Osteocyte (in vitro differentiated cells): Measurements from ENCODE around the gene ANTKMT. TPM values are rescaled to one million over a fixed set of nuclear protein-coding genes. Genes with fewer than 3 reads are reported as not detected.
"Not testable (repeated sequence)": the region's sequence is repeated elsewhere in the genome, so short reads cannot be mapped to it uniquely, and the experiment has no call there.

Experiments used
- DNase-seq: peaks from one replicate; pipeline ENCODE4 v3.0.0; 2021; ENCODE audit warnings: mixed read lengths; ENCODE audit not compliant: unreplicated experiment; ENCODE audit errors: extremely low spot score
- H3K27ac Mint-ChIP-seq: one replicate; pipeline ENCODE4 v1.8.0; 2021; ENCODE audit warnings: mild to moderate bottlenecking, mixed read lengths; ENCODE audit not compliant: unreplicated experiment
- H3K27me3 Mint-ChIP-seq: one replicate; pipeline ENCODE4 v1.8.0; 2021; ENCODE audit warnings: mixed read lengths; ENCODE audit not compliant: unreplicated experiment
- H3K36me3 Mint-ChIP-seq: one replicate; pipeline ENCODE4 v1.8.0; 2021; ENCODE audit warnings: mixed read lengths; ENCODE audit not compliant: unreplicated experiment
- H3K4me1 Mint-ChIP-seq: one replicate; pipeline ENCODE4 v1.8.0; 2021; ENCODE audit warnings: mixed read lengths; ENCODE audit not compliant: unreplicated experiment
- H3K4me3 Mint-ChIP-seq: one replicate; pipeline ENCODE4 v1.8.0; 2021; ENCODE audit warnings: mild to moderate bottlenecking, moderate library complexity, mixed read lengths; ENCODE audit not compliant: unreplicated experiment
- H3K9me3 Mint-ChIP-seq: one replicate; pipeline ENCODE4 v1.8.0; 2021; ENCODE audit warnings: mixed read lengths; ENCODE audit not compliant: unreplicated experiment
- total RNA-seq: library from RNA; stranded (reverse); gene quantifications from 2 replicates; pipeline ENCODE4 v1.2.1, GENCODE V29; 2021
- TF ChIP-seq, protein P1 (sequence below): fragments of 200-600 bp; sonication (generic); IDR thresholded peaks from 2 replicates; pipeline ENCODE4 v1.5.0; 2021; ENCODE audit warnings: antibody characterized with exemption, mild to moderate bottlenecking, moderate library complexity

Gene ANTKMT
- total RNA-seq, 1 donor from 2014 or later, result 41.7 TPM

DNA sequence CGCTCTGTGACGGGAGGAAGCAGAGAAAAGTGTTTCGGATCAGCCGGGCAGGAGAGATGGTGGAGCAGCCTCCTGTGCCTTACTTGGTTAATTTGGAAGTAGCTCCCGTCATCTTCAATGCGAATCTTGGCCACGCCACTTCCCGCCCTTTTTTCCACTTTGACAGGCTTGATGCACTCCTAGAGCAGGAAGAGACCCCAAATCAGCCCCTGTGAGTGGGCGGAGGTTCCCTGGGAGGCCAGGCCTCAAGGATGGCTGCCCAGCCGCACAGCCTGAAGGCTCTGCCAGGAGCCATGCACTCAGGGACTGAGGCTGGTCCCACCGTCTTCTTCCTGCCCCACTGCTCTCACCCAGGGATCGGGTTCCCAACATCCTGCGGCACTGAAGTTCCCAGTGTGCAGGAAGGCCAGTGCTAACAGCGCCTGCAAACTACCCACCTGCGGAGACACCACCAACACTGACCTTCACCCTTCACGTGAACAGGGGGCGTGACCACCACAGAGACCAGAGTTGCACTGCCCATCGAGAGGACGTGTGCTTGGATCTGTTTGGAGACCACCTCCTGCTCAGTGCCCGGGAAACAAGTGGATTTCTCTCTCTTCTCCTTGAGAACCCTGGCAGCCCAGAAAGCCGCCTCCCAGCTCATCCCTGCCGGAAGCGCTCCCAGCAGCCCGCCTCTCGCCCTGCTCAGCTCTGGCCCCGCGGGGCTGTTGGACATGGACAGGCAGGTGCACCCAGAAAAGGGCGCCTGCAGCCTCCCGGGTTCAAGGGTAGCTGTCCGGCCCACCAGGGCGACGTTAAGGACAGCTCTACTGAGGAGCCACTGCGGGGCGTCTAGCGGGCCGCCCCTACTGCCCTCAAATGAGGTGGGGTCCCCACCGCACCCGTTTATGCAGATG, 18.9 kb downstream of the ANTKMT start:
- H3K27ac Mint-ChIP-seq, result peak overlapping the region; percentile 23
- TF ChIP-seq, protein P1, sequence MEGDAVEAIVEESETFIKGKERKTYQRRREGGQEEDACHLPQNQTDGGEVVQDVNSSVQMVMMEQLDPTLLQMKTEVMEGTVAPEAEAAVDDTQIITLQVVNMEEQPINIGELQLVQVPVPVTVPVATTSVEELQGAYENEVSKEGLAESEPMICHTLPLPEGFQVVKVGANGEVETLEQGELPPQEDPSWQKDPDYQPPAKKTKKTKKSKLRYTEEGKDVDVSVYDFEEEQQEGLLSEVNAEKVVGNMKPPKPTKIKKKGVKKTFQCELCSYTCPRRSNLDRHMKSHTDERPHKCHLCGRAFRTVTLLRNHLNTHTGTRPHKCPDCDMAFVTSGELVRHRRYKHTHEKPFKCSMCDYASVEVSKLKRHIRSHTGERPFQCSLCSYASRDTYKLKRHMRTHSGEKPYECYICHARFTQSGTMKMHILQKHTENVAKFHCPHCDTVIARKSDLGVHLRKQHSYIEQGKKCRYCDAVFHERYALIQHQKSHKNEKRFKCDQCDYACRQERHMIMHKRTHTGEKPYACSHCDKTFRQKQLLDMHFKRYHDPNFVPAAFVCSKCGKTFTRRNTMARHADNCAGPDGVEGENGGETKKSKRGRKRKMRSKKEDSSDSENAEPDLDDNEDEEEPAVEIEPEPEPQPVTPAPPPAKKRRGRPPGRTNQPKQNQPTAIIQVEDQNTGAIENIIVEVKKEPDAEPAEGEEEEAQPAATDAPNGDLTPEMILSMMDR, result no peak
- peaks cover 10% of the 10 kb centered on the region for H3K36me3 Mint-ChIP-seq
- H3K4me3 Mint-ChIP-seq, result peak overlapping the region; percentile 79
- DNase-seq, result no peak
- H3K4me1 Mint-ChIP-seq, result peaks cover 8% of the 10 kb centered on the region
- no peaks in the 10 kb centered on the region for H3K27me3 Mint-ChIP-seq
- H3K9me3 Mint-ChIP-seq, result no peaks in the 10 kb centered on the region

DNA sequence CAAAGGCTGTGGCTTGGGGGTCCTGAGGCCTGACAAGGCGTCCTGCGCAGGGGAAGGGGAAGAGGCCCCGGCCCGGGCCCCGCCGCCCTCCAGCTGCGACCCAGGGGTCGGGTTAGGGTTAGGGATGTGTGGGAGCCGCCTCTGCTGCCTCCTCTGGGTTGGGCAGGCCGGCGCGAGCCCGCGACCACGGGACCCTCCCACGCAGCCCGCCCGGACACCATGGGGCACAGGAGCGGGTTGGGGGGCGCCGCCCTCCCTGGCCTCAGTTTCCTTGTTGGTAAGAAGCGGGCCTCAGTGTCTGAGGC, 19.5 kb downstream of the ANTKMT start:
- peak; percentile 82 for DNase-seq
- H3K9me3 Mint-ChIP-seq, result no peaks in the 10 kb centered on the region

DNA sequence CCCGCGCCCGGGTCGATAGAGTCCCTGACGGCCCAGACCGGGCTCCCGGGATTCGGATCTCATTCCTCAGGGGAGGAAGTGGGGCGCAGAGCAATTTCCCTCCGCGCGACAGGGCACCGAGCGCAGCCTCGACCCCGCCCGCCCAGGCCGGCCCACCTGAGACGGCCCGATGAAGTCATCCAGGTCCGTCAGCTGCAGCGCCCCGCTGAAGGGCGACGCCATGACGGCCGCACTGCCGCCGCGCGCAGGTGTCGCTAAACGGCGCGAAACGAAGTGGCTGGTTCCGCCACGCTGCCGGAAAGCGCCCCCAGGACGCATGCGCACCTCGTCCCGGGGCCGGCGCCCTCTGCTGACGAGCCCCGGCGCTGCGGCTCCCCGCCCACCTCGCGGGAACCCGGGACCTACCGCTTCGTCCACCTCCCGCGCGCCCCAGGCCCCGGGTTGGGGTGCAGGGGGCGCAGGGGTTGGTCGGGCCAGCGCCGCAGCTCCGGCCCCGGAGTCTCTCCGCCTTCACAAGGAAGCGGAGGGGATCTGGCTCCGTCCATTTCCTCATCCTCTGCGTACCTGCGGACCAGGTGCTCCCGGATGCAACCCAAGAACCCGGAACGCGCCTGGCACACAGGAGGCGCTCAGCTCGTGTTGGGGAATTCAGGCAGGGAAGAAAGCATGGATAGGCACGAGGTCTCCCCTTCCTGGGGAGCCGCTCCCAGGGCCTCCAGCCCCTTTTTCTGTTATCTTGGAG, 20.0 kb downstream of the ANTKMT start, which contains the start of gene CIAO3:
Gene CIAO3 (minus strand): TSS at position 234 of the 742 bp plus-strand sequence. CDS start 12 bp downstream, at position 222.
- Mint-ChIP-seq H3K4me1 (peaks cover 8% of the 10 kb centered on the region), H3K4me3 (peak within 1 kb of the TSS; percentile 79), H3K9me3 (no peaks in the 10 kb centered on the region), H3K27ac (peak within 1 kb of the TSS; percentile 23), H3K36me3 (peaks cover 5% of the 10 kb centered on the region), H3K27me3 (no peaks in the 10 kb centered on the region)
- DNase-seq, result peak; percentile 97
- TF ChIP-seq, protein P1, result peak; percentile 94

More for the DNA sequence above, 19.5 kb downstream of the ANTKMT start:
- Mint-ChIP-seq H3K36me3 (peaks cover 7% of the 10 kb centered on the region), H3K4me1 (peaks cover 8% of the 10 kb centered on the region), H3K27me3 (no peaks in the 10 kb centered on the region), H3K27ac (no peak overlapping the region), H3K4me3 (peak overlapping the region; percentile 79)
- TF ChIP-seq, protein P1, result no peak

DNA sequence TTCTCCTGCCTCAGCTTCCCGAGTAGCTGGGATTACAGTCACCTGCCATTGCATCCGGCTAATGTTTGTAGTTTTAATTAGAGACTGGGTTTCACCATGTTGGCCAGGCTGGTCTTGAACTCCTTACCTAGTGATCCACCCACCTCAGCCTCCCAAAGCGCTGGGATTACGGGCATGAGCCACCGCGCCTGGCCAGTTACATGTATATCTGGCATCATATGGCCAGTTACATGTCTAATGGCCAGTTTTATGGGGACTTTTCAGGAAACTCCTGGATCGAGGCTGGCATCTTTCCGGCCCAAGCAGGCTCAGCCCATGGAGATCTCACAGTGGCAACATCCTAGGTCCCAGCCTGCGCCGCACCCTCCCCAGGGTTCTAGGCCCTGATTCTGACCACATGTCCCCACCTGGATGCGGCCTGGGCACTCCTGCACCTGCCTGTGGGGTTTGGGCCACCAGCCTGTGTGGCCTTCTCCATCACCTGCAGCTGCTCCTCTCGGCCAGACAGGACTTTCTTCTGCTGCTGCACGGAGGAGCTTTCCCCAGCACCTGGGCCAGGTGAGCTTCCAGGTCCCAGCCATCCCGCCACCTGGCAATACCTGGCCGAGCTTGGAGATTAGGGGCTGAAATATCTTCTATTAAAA, 21.2 kb downstream of the ANTKMT start:
- H3K9me3 Mint-ChIP-seq, result no peaks in the 10 kb centered on the region
- peaks cover 5% of the 10 kb centered on the region for H3K36me3 Mint-ChIP-seq
- DNase-seq, result no peak
- no peak overlapping the region for H3K27ac Mint-ChIP-seq
- no peaks in the 10 kb centered on the region for H3K27me3 Mint-ChIP-seq
- peaks cover 8% of the 10 kb centered on the region for H3K4me1 Mint-ChIP-seq
- peak overlapping the region; percentile 48 for H3K4me3 Mint-ChIP-seq
- TF ChIP-seq, protein P1, result no peak

GRCh38 chr16:742894-743293, 21.9 kb downstream of the ANTKMT start:
- H3K9me3 Mint-ChIP-seq, DNase-seq, H3K4me3 Mint-ChIP-seq, H3K36me3 Mint-ChIP-seq, H3K4me1 Mint-ChIP-seq, H3K27ac Mint-ChIP-seq, H3K27me3 Mint-ChIP-seq: not testable (repeated sequence)
